ENCODE measurements around the gene KHDRBS1. TPM values are rescaled to one million over a fixed set of nuclear protein-coding genes. Genes with fewer than 3 reads are reported as not detected.
A peak's percentile ranks its signal among the peaks of the same experiment; 100 is the strongest.

KHDRBS1 gene
- total and polyA plus RNA-seq, 9 of the 15 experiments (the other 6 are each of a cell fraction or from before 2014, with no cell fraction given): 48.4 to 257 (median 114) TPM

DNA sequence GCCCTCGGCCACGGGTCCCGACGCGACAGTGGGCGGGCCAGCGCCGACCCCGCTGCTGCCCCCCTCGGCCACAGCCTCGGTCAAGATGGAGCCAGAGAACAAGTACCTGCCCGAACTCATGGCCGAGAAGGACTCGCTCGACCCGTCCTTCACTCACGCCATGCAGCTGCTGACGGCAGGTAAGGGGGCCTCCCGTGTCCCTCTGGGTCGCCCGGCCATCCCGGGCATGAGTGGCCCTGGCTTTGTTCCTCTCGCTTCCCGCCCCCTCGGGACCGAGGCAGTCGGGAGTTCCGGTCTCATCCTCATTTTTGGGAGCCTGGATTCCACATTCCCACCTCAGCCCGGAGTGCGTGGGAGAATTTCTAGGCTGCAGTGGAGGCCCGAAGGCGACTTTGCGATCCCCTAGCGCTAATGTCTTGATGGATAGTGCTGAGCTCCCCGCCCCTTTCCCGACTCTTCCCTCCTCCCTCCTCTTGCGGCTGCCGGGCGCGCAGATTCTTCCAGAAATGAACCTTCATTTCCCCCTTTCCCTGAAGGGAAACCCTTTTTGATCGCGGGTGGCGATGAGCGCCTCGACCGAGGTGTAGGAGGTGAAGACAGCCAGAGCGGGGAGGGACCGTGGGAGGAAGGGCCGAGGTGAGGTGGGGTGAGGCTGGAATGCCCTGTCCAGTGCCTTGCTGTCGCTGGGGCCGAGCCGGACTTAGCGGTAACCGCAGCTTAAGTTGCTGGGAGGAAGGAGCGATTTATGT, 705 bp downstream of the KHDRBS1 start (continued):
- TF ChIP-seq, protein P1, sequence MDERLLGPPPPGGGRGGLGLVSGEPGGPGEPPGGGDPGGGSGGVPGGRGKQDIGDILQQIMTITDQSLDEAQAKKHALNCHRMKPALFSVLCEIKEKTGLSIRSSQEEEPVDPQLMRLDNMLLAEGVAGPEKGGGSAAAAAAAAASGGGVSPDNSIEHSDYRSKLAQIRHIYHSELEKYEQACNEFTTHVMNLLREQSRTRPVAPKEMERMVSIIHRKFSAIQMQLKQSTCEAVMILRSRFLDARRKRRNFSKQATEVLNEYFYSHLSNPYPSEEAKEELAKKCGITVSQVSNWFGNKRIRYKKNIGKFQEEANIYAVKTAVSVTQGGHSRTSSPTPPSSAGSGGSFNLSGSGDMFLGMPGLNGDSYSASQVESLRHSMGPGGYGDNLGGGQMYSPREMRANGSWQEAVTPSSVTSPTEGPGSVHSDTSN (CRISPR knock-in tag; IDR thresholded peaks at IDR 0.05; ENCODE audit: low read depth): no peak
- TF ChIP-seq, protein P1 (tag; conservative IDR thresholded peaks at IDR 0.05; ENCODE audit: low read depth): peak; percentile 36; the same call in 1 of the 2 replicates
- TF ChIP-seq KDM1A (IDR thresholded peaks at IDR 0.05) (peak in 1 of 2 experiments; percentile 36; a peak in 1 of 4 replicates), RAD51 (IDR thresholded peaks at IDR 0.05; ENCODE audit: borderline replicate concordance, low read depth) (no peak), POLR2AphosphoS2 (IDR thresholded peaks at IDR 0.05; ENCODE audit: low read length) (peak; percentile 21; the same call in 1 of the 2 replicates), ZNF197 (CRISPR knock-in tag; IDR thresholded peaks at IDR 0.05; ENCODE audit: low read depth) (no peak), FOXM1 (IDR thresholded peaks at IDR 0.05; ENCODE audit: low read depth) (no peak), FOXM1 (CRISPR knock-in tag; IDR thresholded peaks at IDR 0.05; ENCODE audit: low read depth) (no peak), TRIM28 (IDR thresholded peaks at IDR 0.05) (peak; percentile 21; the same call in 1 of the 2 replicates)
- TF ChIP-seq, protein P2, sequence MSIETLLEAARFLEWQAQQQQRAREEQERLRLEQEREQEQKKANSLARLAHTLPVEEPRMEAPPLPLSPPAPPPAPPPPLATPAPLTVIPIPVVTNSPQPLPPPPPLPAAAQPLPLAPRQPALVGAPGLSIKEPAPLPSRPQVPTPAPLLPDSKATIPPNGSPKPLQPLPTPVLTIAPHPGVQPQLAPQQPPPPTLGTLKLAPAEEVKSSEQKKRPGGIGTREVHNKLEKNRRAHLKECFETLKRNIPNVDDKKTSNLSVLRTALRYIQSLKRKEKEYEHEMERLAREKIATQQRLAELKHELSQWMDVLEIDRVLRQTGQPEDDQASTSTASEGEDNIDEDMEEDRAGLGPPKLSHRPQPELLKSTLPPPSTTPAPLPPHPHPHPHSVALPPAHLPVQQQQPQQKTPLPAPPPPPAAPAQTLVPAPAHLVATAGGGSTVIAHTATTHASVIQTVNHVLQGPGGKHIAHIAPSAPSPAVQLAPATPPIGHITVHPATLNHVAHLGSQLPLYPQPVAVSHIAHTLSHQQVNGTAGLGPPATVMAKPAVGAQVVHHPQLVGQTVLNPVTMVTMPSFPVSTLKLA (conservative IDR thresholded peaks at IDR 0.05): peak; percentile 23 to 72; a peak in 3 of 4 replicates
- TF ChIP-seq, protein P3, sequence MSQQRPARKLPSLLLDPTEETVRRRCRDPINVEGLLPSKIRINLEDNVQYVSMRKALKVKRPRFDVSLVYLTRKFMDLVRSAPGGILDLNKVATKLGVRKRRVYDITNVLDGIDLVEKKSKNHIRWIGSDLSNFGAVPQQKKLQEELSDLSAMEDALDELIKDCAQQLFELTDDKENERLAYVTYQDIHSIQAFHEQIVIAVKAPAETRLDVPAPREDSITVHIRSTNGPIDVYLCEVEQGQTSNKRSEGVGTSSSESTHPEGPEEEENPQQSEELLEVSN (IDR thresholded peaks at IDR 0.05; ENCODE audit: borderline replicate concordance in 1 of 2, extremely low read depth in 1 of 2, insufficient read depth in 1 of 2, insufficient read length in 1 of 2, low read depth in 1 of 2, low read length in 1 of 2, poor library complexity in 1 of 2, severe bottlenecking in 1 of 2): no peak
- TF ChIP-seq, protein P4, sequence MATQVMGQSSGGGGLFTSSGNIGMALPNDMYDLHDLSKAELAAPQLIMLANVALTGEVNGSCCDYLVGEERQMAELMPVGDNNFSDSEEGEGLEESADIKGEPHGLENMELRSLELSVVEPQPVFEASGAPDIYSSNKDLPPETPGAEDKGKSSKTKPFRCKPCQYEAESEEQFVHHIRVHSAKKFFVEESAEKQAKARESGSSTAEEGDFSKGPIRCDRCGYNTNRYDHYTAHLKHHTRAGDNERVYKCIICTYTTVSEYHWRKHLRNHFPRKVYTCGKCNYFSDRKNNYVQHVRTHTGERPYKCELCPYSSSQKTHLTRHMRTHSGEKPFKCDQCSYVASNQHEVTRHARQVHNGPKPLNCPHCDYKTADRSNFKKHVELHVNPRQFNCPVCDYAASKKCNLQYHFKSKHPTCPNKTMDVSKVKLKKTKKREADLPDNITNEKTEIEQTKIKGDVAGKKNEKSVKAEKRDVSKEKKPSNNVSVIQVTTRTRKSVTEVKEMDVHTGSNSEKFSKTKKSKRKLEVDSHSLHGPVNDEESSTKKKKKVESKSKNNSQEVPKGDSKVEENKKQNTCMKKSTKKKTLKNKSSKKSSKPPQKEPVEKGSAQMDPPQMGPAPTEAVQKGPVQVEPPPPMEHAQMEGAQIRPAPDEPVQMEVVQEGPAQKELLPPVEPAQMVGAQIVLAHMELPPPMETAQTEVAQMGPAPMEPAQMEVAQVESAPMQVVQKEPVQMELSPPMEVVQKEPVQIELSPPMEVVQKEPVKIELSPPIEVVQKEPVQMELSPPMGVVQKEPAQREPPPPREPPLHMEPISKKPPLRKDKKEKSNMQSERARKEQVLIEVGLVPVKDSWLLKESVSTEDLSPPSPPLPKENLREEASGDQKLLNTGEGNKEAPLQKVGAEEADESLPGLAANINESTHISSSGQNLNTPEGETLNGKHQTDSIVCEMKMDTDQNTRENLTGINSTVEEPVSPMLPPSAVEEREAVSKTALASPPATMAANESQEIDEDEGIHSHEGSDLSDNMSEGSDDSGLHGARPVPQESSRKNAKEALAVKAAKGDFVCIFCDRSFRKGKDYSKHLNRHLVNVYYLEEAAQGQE (IDR thresholded peaks at IDR 0.05; ENCODE audit: borderline replicate concordance): no peak
- TF ChIP-seq, protein P4 (CRISPR knock-in tag; IDR thresholded peaks at IDR 0.05; ENCODE audit: low read depth): 0 out of 2 replicates have a peak, but pooled peaks have one; percentile 16

All from K562 (cell line).